ENCODE data around the gene ANKRD39.

The ANKRD39 gene

DNA sequence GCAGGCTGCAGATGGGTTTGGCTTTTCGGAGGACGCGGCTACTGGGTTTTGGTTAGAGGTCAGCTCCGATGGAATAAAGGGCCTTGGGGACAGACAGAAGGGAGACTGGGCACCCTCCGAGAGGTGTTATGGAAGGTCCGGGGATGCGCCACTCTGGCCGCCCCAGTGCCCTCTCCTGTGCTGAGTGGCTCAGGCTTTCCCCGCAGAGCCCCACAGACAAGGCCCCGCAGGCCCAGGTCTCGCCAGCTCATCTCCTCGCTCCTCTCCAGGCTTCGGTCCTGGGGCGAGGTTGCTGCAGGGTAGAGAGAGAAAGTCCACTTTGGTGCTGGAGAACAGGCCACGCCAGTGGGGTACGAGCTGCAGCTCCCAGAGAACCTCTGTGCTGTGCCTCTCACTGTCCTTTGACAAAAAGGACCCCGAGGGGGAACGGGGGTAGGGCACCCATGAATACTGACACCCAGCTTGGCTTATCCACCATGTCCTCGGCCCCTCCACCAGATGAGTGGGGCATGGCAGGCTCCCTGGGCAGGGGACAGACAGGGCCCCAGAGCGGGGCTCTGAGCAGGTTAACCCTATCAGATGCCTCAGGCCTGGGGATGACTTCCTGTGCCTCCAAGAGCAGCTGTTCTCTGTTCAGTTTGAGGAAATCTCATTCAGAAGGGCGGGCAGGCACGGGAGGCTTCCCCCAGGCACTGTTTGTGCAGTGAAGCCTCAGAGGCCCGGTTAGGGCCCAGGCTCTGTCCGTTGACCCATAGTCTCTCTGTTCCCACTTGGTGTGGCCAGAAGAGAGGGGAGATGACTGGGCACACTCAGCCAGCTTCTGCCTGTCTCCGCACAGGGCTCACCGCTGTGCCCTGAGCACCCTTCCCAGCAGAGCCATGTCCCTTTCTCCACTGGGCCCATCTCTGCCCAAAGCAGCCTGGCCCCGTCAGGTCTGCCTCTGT is 57.5 kb downstream of the ANKRD39 start:
- in situ Hi-C loops (cut with MboI; ENCODE audit: low pct_unique_long_range_greater_than_20kb, low sequenced_read_pairs): no loop called here
- no peak for DNase-seq

DNA sequence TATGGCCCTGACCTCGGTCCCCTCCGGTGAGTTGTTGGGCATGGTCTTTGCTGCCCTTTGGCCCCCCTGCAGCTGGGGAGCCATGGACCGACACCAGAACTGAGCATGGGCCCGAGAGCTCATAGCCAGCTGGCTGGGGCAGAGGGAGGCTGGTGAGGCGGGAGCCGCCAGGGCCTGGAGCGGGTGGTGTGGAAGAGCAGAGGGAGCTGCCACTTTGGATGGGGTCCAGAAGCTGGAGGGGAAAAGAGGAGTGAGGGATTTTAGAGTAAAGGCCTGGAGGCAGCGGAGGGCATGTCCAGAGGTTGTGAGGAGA is 58.2 kb downstream of the ANKRD39 start:
- in situ Hi-C loops (cut with MboI; ENCODE audit: low pct_unique_long_range_greater_than_20kb, low sequenced_read_pairs): no loop called here
- DNase-seq: no peak

- in situ Hi-C loops (cut with MboI; ENCODE audit: low pct_unique_long_range_greater_than_20kb, low sequenced_read_pairs): no loop called here
- no peak for DNase-seq
Observed at GRCh38 chr2:96798733-96799622, 58.8 kb downstream of the ANKRD39 start.
